ENCODE results near the gene MGLL.

Gene MGLL

GRCh38 chr3:127669541-127670228, 152.6 kb downstream of the MGLL start:
- Histone ChIP-seq H3K79me2 (ENCODE audit: insufficient read depth, low read length) (peaks cover 17% of the 10 kb centered on the region), H4K20me1 (ENCODE audit: insufficient read depth, low read length) (peaks cover under 1% of the 10 kb centered on the region; the same call in 1 of the 2 replicates), H3K4me3 (ENCODE audit: low read depth in 1 of 2, low read length in 2 of 2) (no peak overlapping the region), H3K27ac (ENCODE audit: low read length) (no peak overlapping the region), H3K4me1 (ENCODE audit: insufficient read depth, low read length) (peaks cover 24% of the 10 kb centered on the region), H3K4me2 (ENCODE audit: insufficient read depth, low read length) (no peak overlapping the region), H3K9me3 (ENCODE audit: insufficient read depth, low read length, severe bottlenecking) (no peaks in the 10 kb centered on the region), H2AFZ (ENCODE audit: low read depth, low read length) (no peak overlapping the region), H3K36me3 (ENCODE audit: insufficient read depth, low read length) (peaks cover 4% of the 10 kb centered on the region; the same call in 1 of the 2 replicates), H3K9ac (ENCODE audit: low read depth, low read length) (no peak overlapping the region), H3K27me3 (ENCODE audit: insufficient read depth, low read length, poor library complexity) (peaks cover 3% of the 10 kb centered on the region)
- ATAC-seq (ENCODE audit: insufficient read depth, low read depth) = no peak
- no peak for DNase-seq
- TF ChIP-seq CTCF (IDR thresholded peaks at IDR 0.05; ENCODE audit: borderline replicate concordance, extremely low read depth, low read length, poor library complexity, severe bottlenecking) = no peak
- no peak for TF ChIP-seq EZH2 (IDR thresholded peaks at IDR 0.05; ENCODE audit: borderline replicate concordance, low read depth, low read length, severe bottlenecking)

DNA sequence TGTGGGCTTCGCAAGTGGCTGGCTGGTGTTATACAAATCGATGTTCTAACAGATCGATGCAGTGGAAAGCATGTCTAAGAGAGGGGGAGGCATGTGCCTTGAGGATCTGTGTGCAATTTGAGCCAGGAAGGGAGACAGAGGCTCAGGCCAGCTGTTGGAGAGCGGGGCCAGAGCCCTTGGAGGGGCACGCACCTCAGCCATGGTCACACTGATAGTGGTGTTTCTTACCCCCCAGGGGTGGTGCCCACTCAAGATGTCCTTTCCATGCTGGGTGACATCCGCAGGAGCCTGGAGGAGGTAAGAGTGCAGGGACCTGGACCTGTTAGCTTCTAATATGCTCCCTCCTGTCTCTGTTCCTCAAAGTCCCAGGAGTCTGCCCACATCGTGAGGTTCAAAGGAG, 153.4 kb downstream of the MGLL start:
- no peak for TF ChIP-seq CTCF (IDR thresholded peaks at IDR 0.05; ENCODE audit: borderline replicate concordance, extremely low read depth, low read length, poor library complexity, severe bottlenecking)
- no peak for TF ChIP-seq EZH2 (IDR thresholded peaks at IDR 0.05; ENCODE audit: borderline replicate concordance, low read depth, low read length, severe bottlenecking)
- no peak for DNase-seq

DNA sequence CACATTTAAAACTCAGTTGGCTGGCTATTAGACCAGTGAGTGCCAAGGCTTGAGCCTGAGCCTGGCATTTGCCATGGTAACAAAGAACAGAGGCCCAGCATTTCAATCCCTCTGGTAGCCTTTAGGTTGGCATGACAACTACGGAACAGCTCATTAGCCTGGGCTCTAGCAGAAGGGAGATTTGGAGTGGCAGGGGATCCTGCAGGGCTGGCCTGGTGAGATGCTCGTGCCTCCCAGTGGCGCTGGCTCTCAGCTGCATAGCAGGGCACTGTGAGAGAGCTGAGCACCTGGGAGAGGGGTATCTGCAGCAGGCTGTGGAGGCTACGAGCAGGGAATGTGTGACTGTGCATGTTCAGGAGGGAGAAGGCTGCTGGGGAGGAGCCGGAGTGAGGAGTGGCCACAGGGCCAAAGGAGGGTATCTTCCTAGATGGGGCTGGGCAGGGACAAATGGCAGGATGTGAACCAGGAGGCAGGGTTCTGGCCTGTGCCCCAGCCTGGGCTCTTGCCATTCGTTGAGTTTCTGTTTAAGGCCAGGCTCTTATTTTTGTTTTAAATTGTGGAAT, 155.1 kb downstream of the MGLL start:
- H3K27me3 ChIP-seq (ENCODE audit: insufficient read depth, low read length, poor library complexity) = peaks cover 3% of the 10 kb centered on the region
- H3K9me3 ChIP-seq (ENCODE audit: insufficient read depth, low read length, severe bottlenecking) = no peaks in the 10 kb centered on the region
- H3K4me2 ChIP-seq (ENCODE audit: insufficient read depth, low read length) = no peak overlapping the region
- H3K4me1 ChIP-seq (ENCODE audit: insufficient read depth, low read length) = peaks cover 12% of the 10 kb centered on the region
- H3K79me2 ChIP-seq (ENCODE audit: insufficient read depth, low read length) = peaks cover 8% of the 10 kb centered on the region
- no peak overlapping the region for H3K27ac ChIP-seq (ENCODE audit: low read length)
- ATAC-seq (ENCODE audit: insufficient read depth, low read depth) = no peak
- no peak for DNase-seq
- H2AFZ ChIP-seq (ENCODE audit: low read depth, low read length) = no peak overlapping the region
- H3K4me3 ChIP-seq (ENCODE audit: low read depth in 1 of 2, low read length in 2 of 2) = no peak overlapping the region
- no peaks in the 10 kb centered on the region for H4K20me1 ChIP-seq (ENCODE audit: insufficient read depth, low read length)
- H3K36me3 ChIP-seq (ENCODE audit: insufficient read depth, low read length) = no peaks in the 10 kb centered on the region; the same call in 1 of the 2 replicates
- no peak for TF ChIP-seq CTCF (IDR thresholded peaks at IDR 0.05; ENCODE audit: borderline replicate concordance, extremely low read depth, low read length, poor library complexity, severe bottlenecking)
- no peak for TF ChIP-seq EZH2 (IDR thresholded peaks at IDR 0.05; ENCODE audit: borderline replicate concordance, low read depth, low read length, severe bottlenecking)
- no peak overlapping the region for H3K9ac ChIP-seq (ENCODE audit: low read depth, low read length)

More for the DNA sequence above, 153.4 kb downstream of the MGLL start:
- peaks cover 21% of the 10 kb centered on the region for H3K4me1 ChIP-seq (ENCODE audit: insufficient read depth, low read length)
- no peak overlapping the region for H3K4me3 ChIP-seq (ENCODE audit: low read depth in 1 of 2, low read length in 2 of 2)
- peaks cover 17% of the 10 kb centered on the region for H3K79me2 ChIP-seq (ENCODE audit: insufficient read depth, low read length)
- H3K27ac ChIP-seq (ENCODE audit: low read length) = no peak overlapping the region
- peaks cover 3% of the 10 kb centered on the region for H3K27me3 ChIP-seq (ENCODE audit: insufficient read depth, low read length, poor library complexity)
- H3K9me3 ChIP-seq (ENCODE audit: insufficient read depth, low read length, severe bottlenecking) = no peaks in the 10 kb centered on the region
- H3K4me2 ChIP-seq (ENCODE audit: insufficient read depth, low read length) = no peak overlapping the region
- no peaks in the 10 kb centered on the region for H4K20me1 ChIP-seq (ENCODE audit: insufficient read depth, low read length)
- H3K9ac ChIP-seq (ENCODE audit: low read depth, low read length) = no peak overlapping the region
- no peak for ATAC-seq (ENCODE audit: insufficient read depth, low read depth)
- H2AFZ ChIP-seq (ENCODE audit: low read depth, low read length) = no peak overlapping the region
- no peaks in the 10 kb centered on the region; the same call in 1 of the 2 replicates for H3K36me3 ChIP-seq (ENCODE audit: insufficient read depth, low read length)
